Measurements from ENCODE around the gene TIAM1.
A peak's percentile ranks its signal among the peaks of the same experiment; 100 is the strongest.

TIAM1 gene

GRCh38 chr21:31124010-31124409, 220.1 kb downstream of the TIAM1 start:
- no peak for DNase-seq

DNA sequence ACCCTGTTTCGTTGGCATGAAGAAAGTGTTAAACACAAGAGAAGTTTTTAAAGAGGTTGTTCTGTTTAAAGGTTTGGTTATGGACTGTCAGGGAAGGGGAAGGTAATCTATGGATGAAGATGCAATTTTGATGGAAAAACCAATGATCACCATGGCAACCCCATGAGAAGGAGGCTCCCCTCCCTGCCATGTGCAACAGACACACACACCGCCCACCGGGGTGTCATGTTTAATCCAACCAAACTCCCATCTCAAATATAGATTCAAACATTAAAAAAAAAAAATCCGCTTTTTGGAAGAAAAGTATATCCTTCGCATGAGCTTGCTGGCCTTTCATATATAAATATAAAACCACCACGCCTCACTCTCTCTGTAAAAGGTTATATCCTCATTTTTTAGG, 224.9 kb downstream of the TIAM1 start:
- no peak for DNase-seq

GRCh38 chr21:31117128-31117916, 226.7 kb downstream of the TIAM1 start:
- DNase-seq, result no peak

- no peak for DNase-seq
These were observed 228.8 kb downstream of the TIAM1 start for GRCh38 chr21:31115249-31115648.

GRCh38 chr21:31111093-31111492, 233.0 kb downstream of the TIAM1 start:
- no peak for DNase-seq

DNA sequence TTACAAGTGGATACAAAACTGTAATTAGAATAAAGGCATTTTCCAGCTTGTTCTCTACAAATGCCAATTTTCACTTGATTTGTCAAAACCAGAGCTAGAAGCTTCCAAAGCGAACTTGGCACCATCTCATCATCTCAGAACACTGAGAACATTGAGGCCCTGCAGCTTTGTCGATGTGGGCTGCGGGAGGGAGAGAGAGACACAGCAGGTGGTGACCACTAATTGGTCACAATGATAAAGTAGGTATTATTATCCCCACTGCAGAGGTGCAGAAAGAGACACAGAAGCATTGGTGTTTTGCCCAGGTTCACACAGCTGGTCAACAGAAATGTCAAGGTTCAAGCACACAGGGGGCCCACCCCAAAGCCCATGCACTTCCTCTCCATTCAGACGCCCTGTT, 233.6 kb downstream of the TIAM1 start:
- no peak for DNase-seq

- DNase-seq, result no peak
These were observed 236.2 kb downstream of the TIAM1 start for GRCh38 chr21:31107871-31108270.

- DNase-seq, result no peak
These were observed 236.8 kb downstream of the TIAM1 start for GRCh38 chr21:31107176-31107785.

DNA sequence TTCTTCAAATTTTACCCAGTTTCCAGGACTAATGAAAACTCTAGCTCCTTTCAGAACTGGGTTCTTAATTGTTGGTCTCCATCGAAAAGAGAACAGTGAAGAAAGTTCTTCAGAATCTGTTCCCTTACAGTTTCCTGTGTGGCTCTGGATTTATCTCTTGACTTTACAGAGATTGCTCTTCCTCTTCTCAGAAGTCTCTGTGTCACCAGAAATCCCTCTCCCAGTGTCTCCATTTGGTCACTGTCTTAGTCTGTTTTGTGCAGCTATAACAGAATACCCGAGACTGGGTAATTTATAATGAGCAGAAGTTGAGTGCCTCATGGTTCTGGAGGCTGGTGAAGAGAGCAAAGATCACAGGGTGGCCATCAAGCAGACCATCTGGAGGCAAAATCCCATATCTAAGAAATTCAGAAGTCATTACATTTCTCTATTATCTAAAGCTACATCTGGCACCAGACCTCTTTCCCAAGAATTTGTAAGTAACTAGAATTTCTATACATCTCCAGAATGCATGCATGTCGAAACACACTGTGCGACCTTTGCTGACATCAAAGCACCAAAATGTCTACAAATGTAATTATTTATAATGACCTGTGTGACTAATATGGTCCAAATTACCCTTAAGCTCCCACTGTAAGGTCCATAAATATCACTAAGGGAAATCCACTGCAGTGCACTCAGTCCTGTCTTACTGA, 240.3 kb downstream of the TIAM1 start:
- no peak for DNase-seq

GRCh38 chr21:31103163-31103562, 240.9 kb downstream of the TIAM1 start:
- DNase-seq, result no peak

DNA sequence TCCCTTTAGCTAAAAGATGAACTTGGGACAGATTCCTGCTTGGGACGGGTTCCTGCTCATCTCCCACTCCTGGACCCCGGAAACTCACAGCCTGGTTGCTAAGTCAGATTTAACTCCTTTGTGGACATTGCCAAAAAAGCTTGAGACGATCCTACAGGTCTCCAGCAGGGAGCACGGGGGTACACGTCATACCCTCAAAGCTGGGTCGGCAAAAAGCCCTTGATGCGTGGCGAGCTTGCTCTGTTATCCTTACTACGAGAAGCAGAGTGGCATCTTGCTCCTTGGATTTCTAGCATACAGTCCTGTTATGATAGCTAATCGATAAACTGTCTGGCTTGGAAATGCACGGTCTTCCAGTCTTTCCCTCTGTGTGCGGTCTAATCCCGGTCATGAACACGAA, 244.9 kb downstream of the TIAM1 start:
- no peak for DNase-seq

DNA sequence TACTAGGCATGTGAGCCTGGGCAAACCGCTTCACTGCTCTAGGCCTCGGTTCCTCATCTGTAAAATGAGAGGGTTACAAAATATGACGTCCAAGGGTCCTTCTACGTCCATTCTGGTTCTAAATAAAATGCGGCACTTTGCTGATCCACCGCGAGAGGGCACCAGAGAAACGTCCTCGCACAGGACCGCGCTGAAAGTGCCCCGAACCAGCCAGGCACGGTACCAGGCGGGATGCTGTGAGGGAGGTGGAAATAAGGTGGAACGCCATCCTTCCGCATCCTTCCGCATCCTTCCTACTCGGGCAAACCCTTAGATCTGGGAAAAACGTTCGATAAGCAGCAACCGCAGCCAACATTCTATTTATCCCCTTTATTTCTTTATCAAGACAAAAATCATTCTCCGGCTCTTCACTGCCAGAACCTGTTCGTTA, 245.5 kb downstream of the TIAM1 start:
- DNase-seq, result peak; percentile 73

DNA sequence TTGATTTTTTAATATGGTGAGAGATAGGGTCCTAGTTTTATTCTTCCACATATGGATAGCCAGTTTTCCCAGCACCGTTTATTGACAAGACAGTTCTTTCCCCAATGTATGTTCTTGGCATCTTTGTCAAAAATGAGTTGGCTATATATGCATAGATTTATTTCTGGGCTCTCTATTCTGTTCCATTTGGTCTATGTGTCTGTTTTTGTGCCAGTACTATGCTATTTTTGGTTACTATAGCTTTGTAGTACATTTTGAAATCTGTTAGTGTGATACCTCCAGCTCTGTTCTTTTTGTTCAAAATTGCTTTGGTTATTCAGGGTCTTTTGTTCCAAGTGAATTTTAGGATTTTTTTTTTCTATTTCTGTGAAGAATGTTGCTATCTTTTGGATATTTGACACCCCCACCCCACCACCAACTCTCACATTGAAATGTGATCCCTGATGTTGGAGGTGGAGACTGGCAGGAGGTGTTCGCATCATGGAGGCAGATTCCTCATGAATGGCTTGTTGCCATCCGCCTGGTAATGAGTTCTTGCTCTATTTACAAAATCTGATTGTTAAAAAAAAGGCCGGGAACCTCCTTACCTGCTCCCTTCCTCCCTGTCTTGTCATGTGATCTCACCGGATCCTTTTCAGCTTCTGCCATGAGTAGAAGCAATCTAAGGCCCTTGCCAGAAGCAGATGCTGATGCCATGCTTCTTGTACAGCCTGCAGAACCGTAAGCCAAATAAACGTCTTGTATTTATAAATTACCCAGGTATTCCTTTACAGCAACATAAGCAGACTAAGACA, 251.0 kb downstream of the TIAM1 start:
- DNase-seq, result no peak

- no peak for DNase-seq
These were observed 253.7 kb downstream of the TIAM1 start for GRCh38 chr21:31090376-31090775.

- no peak for DNase-seq
These were observed 255.6 kb downstream of the TIAM1 start for GRCh38 chr21:31088474-31088751.

DNA sequence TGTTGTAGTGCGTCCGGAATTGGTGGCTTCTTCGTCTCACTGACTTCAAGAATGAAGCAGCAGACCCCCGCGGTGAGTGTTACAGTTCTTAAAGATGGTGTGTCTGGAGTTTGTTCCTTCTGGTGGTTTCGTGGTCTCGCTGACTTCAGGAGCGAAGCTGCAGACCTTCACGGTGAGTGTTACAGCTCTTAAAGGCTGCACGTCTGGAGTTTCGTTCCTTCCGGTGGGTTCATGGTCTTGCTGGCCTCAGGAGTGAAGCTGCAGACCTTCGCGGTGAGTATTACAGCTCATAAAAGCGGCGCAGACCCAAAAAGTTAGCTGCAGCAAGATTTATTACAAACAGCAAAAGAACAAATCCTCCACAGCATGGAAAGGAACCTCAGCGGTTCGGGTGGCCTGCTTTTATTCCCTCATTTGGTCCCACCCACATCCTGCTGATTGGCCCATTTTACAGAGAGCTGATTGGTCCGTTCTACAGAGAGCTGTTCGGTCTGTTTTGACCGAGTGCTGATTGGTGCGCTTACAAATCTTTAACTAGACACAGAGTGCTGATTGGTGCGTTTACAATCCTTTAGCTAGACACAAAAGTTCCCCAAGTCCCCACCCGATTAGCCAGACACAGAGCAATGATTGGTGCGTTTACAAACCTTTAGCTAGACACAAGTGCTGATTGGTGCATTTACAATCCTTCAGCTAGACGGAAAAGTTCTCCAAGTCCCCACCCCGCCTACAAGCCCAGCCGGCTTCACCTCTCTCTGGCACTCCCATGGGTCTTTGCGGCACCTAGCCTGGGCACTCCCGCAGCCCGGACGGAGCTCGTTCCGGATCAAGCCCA, 256.2 kb downstream of the TIAM1 start:
- DNase-seq, result no peak

DNA sequence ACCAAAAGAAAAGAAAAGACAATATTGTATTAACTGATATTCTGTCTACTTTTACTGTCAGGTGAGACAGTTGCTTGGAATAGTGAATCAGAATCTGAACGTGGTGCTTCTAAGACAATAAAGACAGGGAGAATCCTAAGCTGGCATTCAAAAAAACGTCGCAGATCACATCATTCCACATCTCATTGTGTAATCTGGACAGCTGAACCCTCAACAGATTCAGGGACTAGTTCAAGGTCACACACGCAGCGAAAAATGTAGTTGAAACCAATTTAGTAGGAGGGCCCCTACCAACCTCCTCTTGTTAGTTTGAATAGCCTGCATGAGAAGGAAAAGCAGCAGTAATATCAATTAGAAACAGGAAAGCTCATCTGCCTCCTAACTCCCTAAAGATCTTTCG, 259.4 kb downstream of the TIAM1 start:
- DNase-seq, result no peak

DNA sequence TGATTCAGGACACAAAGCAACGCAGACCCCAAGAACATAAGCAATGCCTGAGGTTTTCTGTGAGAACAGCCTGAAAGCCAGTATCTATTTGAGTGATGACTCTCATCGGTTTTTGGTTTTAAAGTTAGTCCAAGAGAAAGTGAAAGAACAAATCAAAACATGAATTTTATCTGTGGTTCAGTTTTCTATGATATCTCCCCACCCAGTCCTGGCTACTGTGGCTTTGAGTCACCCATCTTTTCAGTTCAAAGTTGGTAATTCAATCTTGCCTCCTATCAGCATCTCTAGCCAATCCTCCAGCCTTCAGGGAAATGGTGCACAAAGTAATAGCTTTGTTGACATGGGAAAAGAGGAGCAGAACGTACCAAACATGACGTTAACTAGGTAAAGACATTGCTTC, 265.3 kb downstream of the TIAM1 start:
- DNase-seq, result no peak

GRCh38 chr21:31078216-31078615, 265.8 kb downstream of the TIAM1 start:
- DNase-seq, result no peak

DNA sequence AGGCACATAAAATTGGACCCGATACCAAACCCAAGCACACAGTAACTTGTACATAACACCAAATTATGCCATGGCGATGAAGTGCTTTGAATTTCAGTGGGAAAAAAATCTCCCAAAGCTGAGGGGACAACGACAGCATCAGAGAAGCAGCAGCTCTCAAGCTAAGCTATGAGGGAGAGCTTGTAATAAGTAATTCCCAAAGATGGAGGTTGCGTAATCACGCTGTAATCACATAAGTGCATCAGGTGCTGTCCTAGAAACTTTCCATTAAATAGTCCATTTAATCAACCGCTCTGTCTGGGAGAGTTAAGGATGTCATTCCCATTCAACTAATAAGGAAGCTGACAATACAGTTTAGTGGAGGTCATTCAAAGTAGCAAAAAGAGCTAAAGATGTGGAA, 268.2 kb downstream of the TIAM1 start:
- DNase-seq, result no peak

GRCh38 chr21:31072533-31072932, 271.5 kb downstream of the TIAM1 start:
- DNase-seq, result no peak

Data from CD4-positive, alpha-beta T cell treated with Interleukin-21 for 1 hour (primary cell).